GM23338 (cell line): ENCODE data around the gene PIP5K1C.

Experiments
- CREB1 ChIP-seq: fragments of 250-450 bp; sonication (Bioruptor Pico); IDR thresholded peaks from 2 replicates; pipeline ENCODE4 v1.5.0; 2020; ENCODE audit warnings: low read depth, mild to moderate bottlenecking, moderate library complexity
- EZH2 ChIP-seq: fragments of 200-600 bp; sonication (generic); IDR thresholded peaks from one replicate; pipeline ENCODE4 v1.8.0; 2017; ENCODE audit warnings: antibody characterized with exemption, mild to moderate bottlenecking, low read depth; ENCODE audit not compliant: unreplicated experiment
- EZH2phosphoT487 ChIP-seq: fragments of 200-600 bp; sonication (generic); IDR thresholded peaks from one replicate; pipeline ENCODE4 v1.8.1; 2018; ENCODE audit warnings: antibody characterized with exemption; ENCODE audit not compliant: unreplicated experiment
- JUNB ChIP-seq: IDR thresholded peaks from one replicate; pipeline ENCODE4 v1.6.1; 2016; ENCODE audit warnings: antibody characterized with exemption; ENCODE audit not compliant: unreplicated experiment
- NANOG ChIP-seq: IDR thresholded peaks from 2 replicates; pipeline ENCODE4 v1.6.1; 2016; ENCODE audit warnings: antibody characterized with exemption, borderline replicate concordance
- POLR2AphosphoS5 ChIP-seq: IDR thresholded peaks from 2 replicates; pipeline ENCODE4 v1.6.1; 2016; ENCODE audit warnings: antibody characterized with exemption, low read depth
- TF ChIP-seq, protein P1 (sequence below), 2 experiments: fragments of 200-600 bp in 1 of 2; sonication (generic) in 1 of 2; conservative IDR thresholded peaks; 2 replicates each; pipeline versions ENCODE4 v1.5.1 to v1.6.1; 2016 to 2017; ENCODE audit warnings: antibody characterized with exemption in 2 of 2, low read depth in 2 of 2, mild to moderate bottlenecking in 2 of 2, moderate library complexity in 1 of 2
- TF ChIP-seq, protein P2 (sequence below): IDR thresholded peaks from 2 replicates; pipeline ENCODE4 v1.6.1; 2016; ENCODE audit warnings: antibody characterized with exemption
- TF ChIP-seq, protein P3 (sequence below): IDR thresholded peaks from one replicate; pipeline ENCODE4 v1.6.1; 2018; ENCODE audit warnings: antibody characterized with exemption; ENCODE audit not compliant: unreplicated experiment
- TF ChIP-seq, protein P4 (sequence below): fragments of 250-450 bp; sonication (Bioruptor Pico); IDR thresholded peaks from 2 replicates; pipeline ENCODE4 v1.5.0; 2020; ENCODE audit warnings: mild to moderate bottlenecking, moderate library complexity

DNA sequence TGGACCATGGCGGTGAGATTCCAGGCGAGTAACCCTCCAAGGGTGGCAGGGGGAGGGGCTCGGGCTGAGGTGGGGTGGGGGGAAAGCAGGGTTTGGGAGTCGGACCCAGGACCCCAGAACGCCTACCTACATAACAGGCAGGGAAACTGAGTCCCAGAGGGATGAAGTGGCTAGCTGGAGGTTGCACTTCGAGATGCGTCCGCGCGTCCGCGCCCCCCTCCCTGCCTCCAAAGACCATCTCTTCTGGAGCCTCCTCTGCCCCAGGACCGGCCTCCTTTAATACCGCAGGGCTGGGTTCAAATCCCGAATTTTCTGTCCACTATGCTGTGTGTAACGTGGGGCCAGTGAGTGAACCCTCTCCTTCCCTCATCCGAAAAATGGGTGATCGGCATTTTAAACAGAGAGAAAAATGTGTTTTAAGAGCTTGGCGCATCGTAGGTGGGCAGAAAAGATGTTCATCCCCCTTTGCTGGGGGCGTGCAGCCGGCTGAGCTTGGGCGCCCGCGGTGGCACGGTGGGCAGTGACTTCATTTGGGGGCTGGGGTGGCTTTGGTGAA, 21.7 kb upstream of the PIP5K1C start:
- TF ChIP-seq EZH2 (no peak), POLR2AphosphoS5 (no peak), EZH2phosphoT487 (no peak), JUNB (no peak), CREB1 (CRISPR knock-in tag) (no peak), NANOG (no peak)
- TF ChIP-seq, protein P1, sequence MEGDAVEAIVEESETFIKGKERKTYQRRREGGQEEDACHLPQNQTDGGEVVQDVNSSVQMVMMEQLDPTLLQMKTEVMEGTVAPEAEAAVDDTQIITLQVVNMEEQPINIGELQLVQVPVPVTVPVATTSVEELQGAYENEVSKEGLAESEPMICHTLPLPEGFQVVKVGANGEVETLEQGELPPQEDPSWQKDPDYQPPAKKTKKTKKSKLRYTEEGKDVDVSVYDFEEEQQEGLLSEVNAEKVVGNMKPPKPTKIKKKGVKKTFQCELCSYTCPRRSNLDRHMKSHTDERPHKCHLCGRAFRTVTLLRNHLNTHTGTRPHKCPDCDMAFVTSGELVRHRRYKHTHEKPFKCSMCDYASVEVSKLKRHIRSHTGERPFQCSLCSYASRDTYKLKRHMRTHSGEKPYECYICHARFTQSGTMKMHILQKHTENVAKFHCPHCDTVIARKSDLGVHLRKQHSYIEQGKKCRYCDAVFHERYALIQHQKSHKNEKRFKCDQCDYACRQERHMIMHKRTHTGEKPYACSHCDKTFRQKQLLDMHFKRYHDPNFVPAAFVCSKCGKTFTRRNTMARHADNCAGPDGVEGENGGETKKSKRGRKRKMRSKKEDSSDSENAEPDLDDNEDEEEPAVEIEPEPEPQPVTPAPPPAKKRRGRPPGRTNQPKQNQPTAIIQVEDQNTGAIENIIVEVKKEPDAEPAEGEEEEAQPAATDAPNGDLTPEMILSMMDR (conservative IDR thresholded peaks at IDR 0.05; ENCODE audit: low read depth in 2 of 2) = no peak
- TF ChIP-seq, protein P2, sequence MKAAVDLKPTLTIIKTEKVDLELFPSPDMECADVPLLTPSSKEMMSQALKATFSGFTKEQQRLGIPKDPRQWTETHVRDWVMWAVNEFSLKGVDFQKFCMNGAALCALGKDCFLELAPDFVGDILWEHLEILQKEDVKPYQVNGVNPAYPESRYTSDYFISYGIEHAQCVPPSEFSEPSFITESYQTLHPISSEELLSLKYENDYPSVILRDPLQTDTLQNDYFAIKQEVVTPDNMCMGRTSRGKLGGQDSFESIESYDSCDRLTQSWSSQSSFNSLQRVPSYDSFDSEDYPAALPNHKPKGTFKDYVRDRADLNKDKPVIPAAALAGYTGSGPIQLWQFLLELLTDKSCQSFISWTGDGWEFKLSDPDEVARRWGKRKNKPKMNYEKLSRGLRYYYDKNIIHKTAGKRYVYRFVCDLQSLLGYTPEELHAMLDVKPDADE = no peak
- TF ChIP-seq, protein P3, sequence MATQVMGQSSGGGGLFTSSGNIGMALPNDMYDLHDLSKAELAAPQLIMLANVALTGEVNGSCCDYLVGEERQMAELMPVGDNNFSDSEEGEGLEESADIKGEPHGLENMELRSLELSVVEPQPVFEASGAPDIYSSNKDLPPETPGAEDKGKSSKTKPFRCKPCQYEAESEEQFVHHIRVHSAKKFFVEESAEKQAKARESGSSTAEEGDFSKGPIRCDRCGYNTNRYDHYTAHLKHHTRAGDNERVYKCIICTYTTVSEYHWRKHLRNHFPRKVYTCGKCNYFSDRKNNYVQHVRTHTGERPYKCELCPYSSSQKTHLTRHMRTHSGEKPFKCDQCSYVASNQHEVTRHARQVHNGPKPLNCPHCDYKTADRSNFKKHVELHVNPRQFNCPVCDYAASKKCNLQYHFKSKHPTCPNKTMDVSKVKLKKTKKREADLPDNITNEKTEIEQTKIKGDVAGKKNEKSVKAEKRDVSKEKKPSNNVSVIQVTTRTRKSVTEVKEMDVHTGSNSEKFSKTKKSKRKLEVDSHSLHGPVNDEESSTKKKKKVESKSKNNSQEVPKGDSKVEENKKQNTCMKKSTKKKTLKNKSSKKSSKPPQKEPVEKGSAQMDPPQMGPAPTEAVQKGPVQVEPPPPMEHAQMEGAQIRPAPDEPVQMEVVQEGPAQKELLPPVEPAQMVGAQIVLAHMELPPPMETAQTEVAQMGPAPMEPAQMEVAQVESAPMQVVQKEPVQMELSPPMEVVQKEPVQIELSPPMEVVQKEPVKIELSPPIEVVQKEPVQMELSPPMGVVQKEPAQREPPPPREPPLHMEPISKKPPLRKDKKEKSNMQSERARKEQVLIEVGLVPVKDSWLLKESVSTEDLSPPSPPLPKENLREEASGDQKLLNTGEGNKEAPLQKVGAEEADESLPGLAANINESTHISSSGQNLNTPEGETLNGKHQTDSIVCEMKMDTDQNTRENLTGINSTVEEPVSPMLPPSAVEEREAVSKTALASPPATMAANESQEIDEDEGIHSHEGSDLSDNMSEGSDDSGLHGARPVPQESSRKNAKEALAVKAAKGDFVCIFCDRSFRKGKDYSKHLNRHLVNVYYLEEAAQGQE = no peak
- TF ChIP-seq, protein P4, sequence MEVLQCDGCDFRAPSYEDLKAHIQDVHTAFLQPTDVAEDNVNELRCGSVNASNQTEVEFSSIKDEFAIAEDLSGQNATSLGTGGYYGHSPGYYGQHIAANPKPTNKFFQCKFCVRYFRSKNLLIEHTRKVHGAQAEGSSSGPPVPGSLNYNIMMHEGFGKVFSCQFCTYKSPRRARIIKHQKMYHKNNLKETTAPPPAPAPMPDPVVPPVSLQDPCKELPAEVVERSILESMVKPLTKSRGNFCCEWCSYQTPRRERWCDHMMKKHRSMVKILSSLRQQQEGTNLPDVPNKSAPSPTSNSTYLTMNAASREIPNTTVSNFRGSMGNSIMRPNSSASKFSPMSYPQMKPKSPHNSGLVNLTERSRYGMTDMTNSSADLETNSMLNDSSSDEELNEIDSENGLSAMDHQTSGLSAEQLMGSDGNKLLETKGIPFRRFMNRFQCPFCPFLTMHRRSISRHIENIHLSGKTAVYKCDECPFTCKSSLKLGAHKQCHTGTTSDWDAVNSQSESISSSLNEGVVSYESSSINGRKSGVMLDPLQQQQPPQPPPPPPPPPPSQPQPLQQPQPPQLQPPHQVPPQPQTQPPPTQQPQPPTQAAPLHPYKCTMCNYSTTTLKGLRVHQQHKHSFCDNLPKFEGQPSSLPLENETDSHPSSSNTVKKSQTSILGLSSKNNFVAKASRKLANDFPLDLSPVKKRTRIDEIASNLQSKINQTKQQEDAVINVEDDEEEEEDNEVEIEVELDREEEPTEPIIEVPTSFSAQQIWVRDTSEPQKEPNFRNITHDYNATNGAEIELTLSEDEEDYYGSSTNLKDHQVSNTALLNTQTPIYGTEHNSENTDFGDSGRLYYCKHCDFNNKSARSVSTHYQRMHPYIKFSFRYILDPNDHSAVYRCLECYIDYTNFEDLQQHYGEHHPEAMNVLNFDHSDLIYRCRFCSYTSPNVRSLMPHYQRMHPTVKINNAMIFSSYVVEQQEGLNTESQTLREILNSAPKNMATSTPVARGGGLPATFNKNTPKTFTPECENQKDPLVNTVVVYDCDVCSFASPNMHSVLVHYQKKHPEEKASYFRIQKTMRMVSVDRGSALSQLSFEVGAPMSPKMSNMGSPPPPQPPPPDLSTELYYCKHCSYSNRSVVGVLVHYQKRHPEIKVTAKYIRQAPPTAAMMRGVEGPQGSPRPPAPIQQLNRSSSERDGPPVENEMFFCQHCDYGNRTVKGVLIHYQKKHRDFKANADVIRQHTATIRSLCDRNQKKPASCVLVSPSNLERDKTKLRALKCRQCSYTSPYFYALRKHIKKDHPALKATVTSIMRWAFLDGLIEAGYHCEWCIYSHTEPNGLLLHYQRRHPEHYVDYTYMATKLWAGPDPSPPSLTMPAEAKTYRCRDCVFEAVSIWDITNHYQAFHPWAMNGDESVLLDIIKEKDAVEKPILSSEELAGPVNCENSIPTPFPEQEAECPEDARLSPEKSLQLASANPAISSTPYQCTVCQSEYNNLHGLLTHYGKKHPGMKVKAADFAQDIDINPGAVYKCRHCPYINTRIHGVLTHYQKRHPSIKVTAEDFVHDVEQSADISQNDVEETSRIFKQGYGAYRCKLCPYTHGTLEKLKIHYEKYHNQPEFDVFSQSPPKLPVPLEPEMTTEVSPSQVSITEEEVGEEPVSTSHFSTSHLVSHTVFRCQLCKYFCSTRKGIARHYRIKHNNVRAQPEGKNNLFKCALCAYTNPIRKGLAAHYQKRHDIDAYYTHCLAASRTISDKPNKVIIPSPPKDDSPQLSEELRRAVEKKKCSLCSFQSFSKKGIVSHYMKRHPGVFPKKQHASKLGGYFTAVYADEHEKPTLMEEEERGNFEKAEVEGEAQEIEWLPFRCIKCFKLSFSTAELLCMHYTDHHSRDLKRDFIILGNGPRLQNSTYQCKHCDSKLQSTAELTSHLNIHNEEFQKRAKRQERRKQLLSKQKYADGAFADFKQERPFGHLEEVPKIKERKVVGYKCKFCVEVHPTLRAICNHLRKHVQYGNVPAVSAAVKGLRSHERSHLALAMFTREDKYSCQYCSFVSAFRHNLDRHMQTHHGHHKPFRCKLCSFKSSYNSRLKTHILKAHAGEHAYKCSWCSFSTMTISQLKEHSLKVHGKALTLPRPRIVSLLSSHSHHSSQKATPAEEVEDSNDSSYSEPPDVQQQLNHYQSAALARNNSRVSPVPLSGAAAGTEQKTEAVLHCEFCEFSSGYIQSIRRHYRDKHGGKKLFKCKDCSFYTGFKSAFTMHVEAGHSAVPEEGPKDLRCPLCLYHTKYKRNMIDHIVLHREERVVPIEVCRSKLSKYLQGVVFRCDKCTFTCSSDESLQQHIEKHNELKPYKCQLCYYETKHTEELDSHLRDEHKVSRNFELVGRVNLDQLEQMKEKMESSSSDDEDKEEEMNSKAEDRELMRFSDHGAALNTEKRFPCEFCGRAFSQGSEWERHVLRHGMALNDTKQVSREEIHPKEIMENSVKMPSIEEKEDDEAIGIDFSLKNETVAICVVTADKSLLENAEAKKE (CRISPR knock-in tag) = no peak
